K562 (cell line): ENCODE data around the gene NDFIP2. TPM values are rescaled to one million over a fixed set of nuclear protein-coding genes. Genes with fewer than 3 reads are reported as not detected.

Experiments
- ATAC-seq: fragments of 200-7000 bp; cut with Tn5 transposase; 3 replicates; pipeline ENCODE4 v1.9.1; 2020; ENCODE audit warnings: moderate library complexity
- BruUV-seq: library from RNA; stranded (reverse); fragments of 400-500 nt; replicated peaks from 2 replicates; lab custom pipeline; 2021; lab: Mats Ljungman, UMichigan
- CTCF ChIA-PET: fragments of 300-600 bp; formaldehyde crosslinking; extraction: SDS; loops from one replicate; lab custom pipeline; 2021; ENCODE audit warnings: low intra/inter-chr PET ratio; lab: Yijun Ruan, JAX
- POLR2A ChIA-PET: fragments of 300-600, 350-650 bp; sonication (Branson Sonifier 250); formaldehyde crosslinking; extraction: SDS; loops from one replicate; lab custom pipeline; 2021; ENCODE audit warnings: antibody characterized with exemption, inconsistent platforms; lab: Yijun Ruan, JAX
- DNase-seq, 4 experiments: peaks; one replicate each; pipeline versions ENCODE4 v3.0.0 to v3.0.0-alpha.2; 2011 to 2018; ENCODE audit warnings: low spot score in 3 of 4, mixed read lengths in 3 of 4; ENCODE audit errors: extremely low read depth in 1 of 4
- FAIRE-seq: peaks from 2 replicates; lab custom pipeline; 2011; peaks lifted over from hg19 to GRCh38; lab: Jason Lieb, UNC
- H2AFZ ChIP-seq: 2 replicates; pipeline ENCODE4 v1.6.0; 2011; ENCODE audit warnings: low read depth, low read length, control low read depth, inconsistent platforms
- H3K27ac ChIP-seq: fragments of 200-600 bp; 3 replicates; pipeline ENCODE4 v1.8.0; 2011; ENCODE audit warnings: low read depth, mild to moderate bottlenecking, control low read depth, inconsistent platforms, low read length, moderate library complexity, mixed read lengths; ENCODE audit errors: extremely low read depth
- H3K27me3 ChIP-seq, 2 experiments: fragments of 300-600 bp in 1 of 2; 2 replicates in 1 of 2; 3 replicates in 1 of 2; pipeline versions ENCODE4 v1.6.0 to v1.8.0; 2011; ENCODE audit warnings: inconsistent platforms in 2 of 2, low read length in 2 of 2, mild to moderate bottlenecking in 1 of 2, mixed read lengths in 1 of 2, moderate library complexity in 1 of 2; ENCODE audit not compliant: control insufficient read depth in 2 of 2, insufficient read depth in 2 of 2
- H3K36me3 ChIP-seq: fragments of 300-600 bp; 3 replicates; pipeline ENCODE4 v1.8.0; 2011; ENCODE audit warnings: mild to moderate bottlenecking, low read length, inconsistent platforms; ENCODE audit not compliant: control insufficient read depth, insufficient read depth
- H3K4me1 ChIP-seq, 2 experiments: fragments of 200-600 bp in 1 of 2; replicated peaks in 1 of 2; 2 replicates in 1 of 2; 3 replicates in 1 of 2; pipeline versions ENCODE4 v1.5.1 to v1.8.0; 2011; ENCODE audit warnings: inconsistent platforms in 2 of 2, low read length in 2 of 2, mild to moderate bottlenecking in 1 of 2, mixed read lengths in 1 of 2, moderate library complexity in 1 of 2; ENCODE audit not compliant: control insufficient read depth in 2 of 2, insufficient read depth in 2 of 2
- H3K4me2 ChIP-seq: 2 replicates; pipeline ENCODE4 v1.6.1; 2011; ENCODE audit warnings: low read length, control low read depth, inconsistent platforms, mixed read lengths; ENCODE audit not compliant: insufficient read depth
- H3K4me3 ChIP-seq: fragments of 200-600 bp; sonication (generic), shearing (Covaris generic); 2 replicates; pipeline ENCODE4 v1.5.1; 2016; ENCODE audit warnings: control low read depth, inconsistent platforms
- H3K79me2 ChIP-seq: fragments of 200-600 bp; 3 replicates; pipeline ENCODE4 v1.8.0; 2011; ENCODE audit warnings: low read length, inconsistent platforms; ENCODE audit not compliant: control insufficient read depth, insufficient read depth
- H3K9ac ChIP-seq, 2 experiments: 2 replicates each; pipeline versions ENCODE4 v1.6.0 to v1.6.1; 2011; ENCODE audit warnings: low read depth in 2 of 2, low read length in 2 of 2, control low read depth in 1 of 2, inconsistent platforms in 1 of 2, mild to moderate bottlenecking in 1 of 2, mixed read lengths in 1 of 2; ENCODE audit not compliant: insufficient read depth in 1 of 2
- H3K9me1 ChIP-seq: one replicate; pipeline ENCODE4 v1.6.0; 2011; ENCODE audit warnings: inconsistent platforms, mild to moderate bottlenecking, low read length, moderate library complexity; ENCODE audit not compliant: control insufficient read depth, insufficient read depth
- H3K9me3 ChIP-seq: replicated peaks from 2 replicates; pipeline ENCODE4 v1.5.1; 2011; ENCODE audit warnings: low read depth, low read length, inconsistent platforms; ENCODE audit not compliant: control insufficient read depth, insufficient read depth
- H4K20me1 ChIP-seq: replicated peaks from 2 replicates; pipeline ENCODE4 v1.6.1; 2011; ENCODE audit warnings: low read length, inconsistent platforms, mixed read lengths; ENCODE audit not compliant: control insufficient read depth, insufficient read depth
- CBX2 ChIP-seq: fragments of 200-600 bp; sonication (generic); IDR thresholded peaks from one replicate; pipeline ENCODE4 v1.6.1; 2012; ENCODE audit warnings: mild to moderate bottlenecking, low read length, inconsistent platforms; ENCODE audit not compliant: insufficient read depth, poor library complexity, severe bottlenecking
- FOXJ3 ChIP-seq: sonication (generic); formaldehyde crosslinking; IDR thresholded peaks from 2 replicates; pipeline ENCODE4 v1.4.0; 2020; ENCODE audit warnings: mild to moderate bottlenecking, missing genetic modification reagents
- MCM7 ChIP-seq, 2 experiments: fragments of 450-650 bp; IDR thresholded peaks; 2 replicates each; pipeline ENCODE4 v1.6.1; 2016 to 2018
- MYC ChIP-seq, 2 experiments: fragments of 250-450 bp in 1 of 2; sonication (Bioruptor Pico) in 1 of 2; IDR thresholded peaks; 2 replicates each; pipeline versions ENCODE4 v1.5.1 to v1.6.1; 2012 to 2021; ENCODE audit warnings: low read depth in 2 of 2, borderline replicate concordance in 1 of 2, improper control_type of control experiment in 1 of 2, low read length in 1 of 2, mild to moderate bottlenecking in 1 of 2, moderate library complexity in 1 of 2
- RBBP5 ChIP-seq: fragments of 200-600 bp; sonication (generic); IDR thresholded peaks from 2 replicates; pipeline ENCODE4 v1.6.1; 2012; ENCODE audit warnings: borderline replicate concordance, mild to moderate bottlenecking, low read length, control low read depth, inconsistent platforms; ENCODE audit not compliant: insufficient read depth, poor library complexity, severe bottlenecking
- THRA ChIP-seq: fragments of 450-650 bp; IDR thresholded peaks from 2 replicates; pipeline ENCODE4 v1.6.1; 2017; ENCODE audit warnings: mild to moderate bottlenecking, moderate library complexity
- THRB ChIP-seq: fragments of 450-650 bp; formaldehyde crosslinking; conservative IDR thresholded peaks from 2 replicates; pipeline ENCODE4 v1.4.0; 2022; ENCODE audit warnings: mild to moderate bottlenecking, missing genetic modification characterization
- ZFP30 ChIP-seq: fragments of 250-450 bp; sonication (Bioruptor Pico); IDR thresholded peaks from 2 replicates; pipeline ENCODE4 v1.8.0; 2022; ENCODE audit warnings: moderate library complexity, mild to moderate bottlenecking, inconsistent platforms, borderline replicate concordance
- WGBS: fragments of 100-300 bp; shearing (Covaris generic); methylation state at CpG from one replicate; pipeline ENCODE4 v1.1.6; 2016; ENCODE audit warnings: low coverage, mixed read lengths; ENCODE audit not compliant: insufficient coverage; ENCODE audit errors: missing lambda C conversion rate; 5-methylcytosine and 5-hydroxymethylcytosine counted together
- in situ Hi-C: fragments of 300-500 bp; cut with MboI; formaldehyde crosslinking; loops from 4 replicates; pipeline ENCODE4 v1.15.0; 2018; ENCODE audit warnings: inconsistent platforms, mixed read lengths
- intact Hi-C: fragments of 100-400 bp; cut with micrococcal nuclease; formaldehyde crosslinking; loops from 2 replicates; pipeline ENCODE4 v1.14.2; 2022
- polyA plus RNA-seq, 8 experiments: library from polyadenylated mRNA; depleted of rRNA in 4 of 8; stranded (reverse) in 5 of 8; unstranded in 3 of 8; fragments of >200 nt; fragmentation: Nextera tagmentation in 2 of 8; fragmentation: Illumina TruSeq in 1 of 8; extraction: Ambion mirVana in 2 of 8; extraction: Trizol in 1 of 8; gene quantifications; 2 replicates each; pipeline versions ENCODE4 v1.2.1 to v1.2.3, GENCODE V29; 2011 to 2014; ENCODE audit warnings: inconsistent platforms in 1 of 8, missing spikeins in 1 of 8
- total RNA-seq, 7 experiments: library from RNA; depleted of rRNA in 6 of 7; stranded (reverse); fragments of >200 nt in 6 of 7; fragmentation: Illumina TruSeq in 2 of 7; extraction: Trizol in 2 of 7; gene quantifications; 2 replicates each; pipeline versions ENCODE4 v1.2.1 to v1.2.3, GENCODE V29; 2011 to 2021; ENCODE audit warnings: low replicate concordance in 1 of 7
- TF ChIP-seq, protein P1 (sequence below): fragments of 250-450 bp; sonication (Bioruptor Pico); IDR thresholded peaks from 2 replicates; pipeline ENCODE4 v1.4.0; 2020; ENCODE audit warnings: mild to moderate bottlenecking, moderate library complexity

The NDFIP2 gene
- total and polyA plus RNA-seq, 9 of the 15 experiments (the other 6 are each of a cell fraction or from before 2014, with no cell fraction given): 13.4 to 54.4 (median 27.8) TPM

GRCh38 chr13:79442221-79442620 lies 38.7 kb upstream of the NDFIP2 start (continued):
- TF ChIP-seq CBX2: no peak
- TF ChIP-seq THRB (CRISPR knock-in tag): no peak
- no peak for TF ChIP-seq FOXJ3 (CRISPR knock-in tag)
- no peak for TF ChIP-seq MYC (IDR thresholded peaks at IDR 0.05; ENCODE audit: low read depth, low read length)
- no peak for TF ChIP-seq MYC (CRISPR knock-in tag; IDR thresholded peaks at IDR 0.05; ENCODE audit: borderline replicate concordance, low read depth)
- TF ChIP-seq THRA: no peak
- TF ChIP-seq RBBP5: no peak
- no peak for TF ChIP-seq ZFP30

GRCh38 chr13:79442706-79443105 lies 38.2 kb upstream of the NDFIP2 start:
- H3K27me3 ChIP-seq: no peaks in the 10 kb centered on the region
- DNase-seq (no peak), FAIRE-seq (no peak), ATAC-seq (no peak)
- H3K79me2 ChIP-seq: no peaks in the 10 kb centered on the region
- H3K9me3 ChIP-seq: no peaks in the 10 kb centered on the region
- no peaks in the 10 kb centered on the region for H3K9me1 ChIP-seq
- H3K27ac ChIP-seq: no peak overlapping the region
- H4K20me1 ChIP-seq: no peaks in the 10 kb centered on the region
- ChIA-PET CTCF (no interaction called here), POLR2A (interaction anchor here (0.6 kb wide), 1 partner anchor 12 kb away, joined by 4 read pairs; no protein-coding TSS in a partner anchor)
- H3K9ac ChIP-seq: no peak overlapping the region
- no peak overlapping the region for H3K4me2 ChIP-seq
- in situ Hi-C loops: loop anchor here (25.0 kb wide), 1 partner anchor 895 kb away; the partner anchor contains the start of gene SPRY2
- H3K36me3 ChIP-seq: no peaks in the 10 kb centered on the region
- no TSS peak for BruUV-seq
- H2AFZ ChIP-seq: no peak overlapping the region
- 23% methylated on average over 1 of the region's 3 CpGs for WGBS
- no peak for TF ChIP-seq MCM7 (IDR thresholded peaks at IDR 0.05)
- TF ChIP-seq, protein P1, sequence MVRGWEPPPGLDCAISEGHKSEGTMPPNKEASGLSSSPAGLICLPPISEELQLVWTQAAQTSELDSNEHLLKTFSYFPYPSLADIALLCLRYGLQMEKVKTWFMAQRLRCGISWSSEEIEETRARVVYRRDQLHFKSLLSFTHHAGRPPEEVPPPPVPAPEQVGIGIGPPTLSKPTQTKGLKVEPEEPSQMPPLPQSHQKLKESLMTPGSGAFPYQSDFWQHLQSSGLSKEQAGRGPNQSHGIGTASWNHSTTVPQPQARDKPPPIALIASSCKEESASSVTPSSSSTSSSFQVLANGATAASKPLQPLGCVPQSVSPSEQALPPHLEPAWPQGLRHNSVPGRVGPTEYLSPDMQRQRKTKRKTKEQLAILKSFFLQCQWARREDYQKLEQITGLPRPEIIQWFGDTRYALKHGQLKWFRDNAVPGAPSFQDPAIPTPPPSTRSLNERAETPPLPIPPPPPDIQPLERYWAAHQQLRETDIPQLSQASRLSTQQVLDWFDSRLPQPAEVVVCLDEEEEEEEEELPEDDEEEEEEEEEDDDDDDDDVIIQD (CRISPR knock-in tag): no peak
- H3K4me1 ChIP-seq: no peaks in the 10 kb centered on the region; a peak in 1 of 5 replicates
- intact Hi-C loops: no loop called here
- H3K4me3 ChIP-seq: no peak overlapping the region
